GM21390 (cell line): Measurements from ENCODE around the gene HS6ST3.
A peak's percentile ranks its signal among the peaks of the same experiment; 100 is the strongest.

Experiments used
- ATAC-seq: cut with Tn5 transposase; IDR thresholded peaks from one replicate; pipeline ENCODE4 v1.9.1; 2021; ENCODE audit not compliant: unreplicated experiment

The HS6ST3 gene

GRCh38 chr13:96198038-96198437 is 108.1 kb downstream of the HS6ST3 start:
- ATAC-seq: no peak

GRCh38 chr13:96199315-96199714 is 109.4 kb downstream of the HS6ST3 start:
- ATAC-seq: no peak

DNA sequence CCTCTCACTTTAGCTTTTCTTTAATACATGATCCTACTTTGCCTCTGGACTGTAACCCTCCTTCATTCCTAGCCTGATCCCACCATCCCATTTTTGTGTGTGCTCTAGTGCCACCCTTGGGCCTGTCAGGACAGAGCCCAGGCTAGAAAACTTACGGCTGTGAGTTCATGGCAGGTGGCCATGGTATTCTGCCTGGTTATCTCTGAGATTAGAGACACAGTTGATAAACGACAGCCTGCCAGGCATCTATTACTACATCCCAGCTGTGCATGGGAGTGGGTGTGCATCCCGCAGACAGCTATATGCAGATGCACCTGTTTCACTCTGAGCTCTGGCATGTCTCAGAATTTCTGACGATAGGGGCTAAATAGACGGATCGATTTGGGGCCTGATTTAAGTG is 110.9 kb downstream of the HS6ST3 start:
- ATAC-seq: no peak

DNA sequence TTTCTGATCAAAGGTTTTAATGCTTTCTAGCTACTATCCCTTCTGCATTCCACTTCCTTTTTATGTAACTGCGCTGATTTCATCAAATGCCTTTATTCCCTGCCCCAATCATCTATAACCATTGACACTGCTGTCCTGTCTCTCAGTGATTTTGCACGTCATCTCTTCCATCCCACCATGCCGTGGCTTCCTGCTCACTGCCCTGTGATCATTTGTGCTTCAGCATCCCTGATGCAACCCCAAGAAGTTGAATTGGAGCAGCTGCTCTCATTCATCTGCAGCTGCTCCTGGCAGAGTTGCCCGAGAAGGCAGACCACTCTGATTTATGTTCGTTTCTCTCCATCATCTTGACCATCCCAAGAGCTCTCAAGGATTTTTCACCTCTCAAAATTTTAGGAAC is 112.4 kb downstream of the HS6ST3 start:
- ATAC-seq: no peak

GRCh38 chr13:96203471-96203870 is 113.6 kb downstream of the HS6ST3 start:
- no peak for ATAC-seq

GRCh38 chr13:96214824-96215445 is 125.0 kb downstream of the HS6ST3 start:
- ATAC-seq: no peak

- ATAC-seq: no peak
Observed at GRCh38 chr13:96216543-96216942, 126.6 kb downstream of the HS6ST3 start.

DNA sequence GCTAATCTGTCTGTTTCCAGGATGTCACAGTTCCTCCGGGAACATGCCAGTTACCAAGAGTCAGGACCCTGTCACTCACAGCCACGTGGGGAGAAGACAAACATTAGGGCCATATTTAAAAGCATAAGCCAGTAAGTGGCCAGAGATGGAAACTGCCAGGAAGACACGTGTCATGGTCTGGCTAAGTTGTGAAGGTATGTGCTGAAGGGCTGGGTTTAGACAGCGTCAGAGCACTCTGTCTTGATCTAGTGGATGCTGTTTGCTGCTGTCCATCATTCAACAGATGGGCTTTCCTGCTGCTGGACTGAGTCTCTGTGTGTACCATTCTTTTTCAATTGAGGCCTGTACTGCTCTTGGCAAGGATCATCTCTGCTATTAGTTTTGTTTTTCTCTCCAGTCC is 128.6 kb downstream of the HS6ST3 start:
- no peak for ATAC-seq

GRCh38 chr13:96221471-96221870 is 131.6 kb downstream of the HS6ST3 start:
- ATAC-seq: no peak

DNA sequence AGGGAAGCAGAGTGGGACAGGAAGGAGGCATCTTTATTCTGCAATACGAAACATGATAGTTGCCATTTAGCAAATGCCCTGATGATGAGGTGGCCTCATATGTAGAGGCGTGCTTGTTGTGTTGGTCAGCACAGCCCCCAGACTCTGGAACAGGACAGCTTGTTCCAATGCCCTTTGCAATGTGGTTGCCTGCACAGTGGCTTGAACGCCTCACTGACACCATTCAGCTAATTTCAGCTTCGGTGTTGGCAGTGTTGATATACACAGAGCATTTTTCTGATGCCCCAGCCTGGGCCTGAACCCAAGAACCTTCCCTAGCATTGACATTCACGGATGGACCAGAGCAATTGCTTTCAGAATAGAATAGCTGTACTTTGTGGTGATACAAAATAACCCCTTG is 133.3 kb downstream of the HS6ST3 start:
- no peak for ATAC-seq

GRCh38 chr13:96229356-96229755 is 139.4 kb downstream of the HS6ST3 start:
- ATAC-seq: peak; percentile 82

- ATAC-seq: no peak
Observed at GRCh38 chr13:96238241-96238640, 148.3 kb downstream of the HS6ST3 start.

- no peak for ATAC-seq
Observed at GRCh38 chr13:96238861-96239260, 149.0 kb downstream of the HS6ST3 start.

DNA sequence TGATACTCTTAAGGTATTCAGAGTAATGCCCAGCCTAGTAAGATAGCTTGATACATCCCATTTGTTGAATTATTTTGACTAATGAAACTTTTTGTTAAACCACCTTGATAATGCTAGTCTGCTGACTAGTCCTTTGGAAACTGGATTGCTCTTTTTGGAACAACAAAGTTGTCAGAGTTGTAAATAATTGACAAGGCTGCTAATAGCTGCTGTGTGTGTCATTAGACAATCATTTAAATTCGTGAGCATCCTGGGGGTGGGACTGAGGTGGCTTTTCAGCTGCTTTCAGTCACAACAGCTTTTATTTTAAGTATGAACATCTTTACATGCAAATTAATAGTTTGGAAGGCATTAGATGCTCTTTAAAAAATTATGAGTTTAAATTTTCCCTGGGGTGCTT is 153.5 kb downstream of the HS6ST3 start:
- no peak for ATAC-seq

DNA sequence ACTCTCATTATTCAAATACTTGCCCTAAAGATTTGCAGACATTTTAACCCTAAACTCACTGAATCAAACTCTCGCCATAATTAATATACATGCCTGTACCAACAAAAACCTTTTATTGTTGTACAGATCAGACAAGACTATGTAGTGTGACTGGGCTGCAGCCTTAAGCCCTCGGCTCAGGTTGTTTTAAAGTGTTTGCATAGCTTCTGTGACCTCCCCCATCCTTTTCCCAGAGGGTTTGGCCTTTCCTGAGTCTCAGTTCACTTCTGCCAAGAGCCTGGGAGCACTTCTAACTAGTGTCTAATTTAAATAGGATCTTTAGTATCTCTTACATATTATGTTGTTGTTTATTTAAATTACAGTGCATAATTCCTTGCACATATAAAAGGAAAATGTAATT is 158.2 kb downstream of the HS6ST3 start:
- ATAC-seq: no peak

GRCh38 chr13:96248996-96249395 is 159.1 kb downstream of the HS6ST3 start:
- no peak for ATAC-seq

DNA sequence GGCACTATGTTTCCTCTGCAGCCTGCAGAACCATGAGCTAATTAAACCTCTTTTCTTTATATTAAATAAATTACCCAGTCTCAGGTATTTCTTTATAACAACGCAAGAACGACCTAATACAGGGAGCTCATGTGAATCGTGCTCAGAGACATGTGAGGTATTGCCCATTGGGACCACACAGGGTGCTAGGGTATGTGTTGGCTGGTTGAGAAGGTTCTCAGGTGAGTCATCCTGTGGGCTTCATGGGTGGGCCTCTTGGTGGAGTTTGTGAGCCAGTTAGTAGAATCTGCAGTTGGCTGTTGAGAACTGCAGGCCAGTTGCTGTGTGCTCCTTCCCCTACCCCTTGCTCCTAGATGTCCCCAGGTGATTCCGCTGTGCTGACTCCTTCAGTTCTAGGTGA is 163.0 kb downstream of the HS6ST3 start:
- ATAC-seq: no peak

GRCh38 chr13:96273196-96273595 is 183.3 kb downstream of the HS6ST3 start:
- no peak for ATAC-seq

GRCh38 chr13:96274046-96274445 is 184.1 kb downstream of the HS6ST3 start:
- no peak for ATAC-seq

- no peak for ATAC-seq
Observed at GRCh38 chr13:96279904-96280303, 190.0 kb downstream of the HS6ST3 start.

DNA sequence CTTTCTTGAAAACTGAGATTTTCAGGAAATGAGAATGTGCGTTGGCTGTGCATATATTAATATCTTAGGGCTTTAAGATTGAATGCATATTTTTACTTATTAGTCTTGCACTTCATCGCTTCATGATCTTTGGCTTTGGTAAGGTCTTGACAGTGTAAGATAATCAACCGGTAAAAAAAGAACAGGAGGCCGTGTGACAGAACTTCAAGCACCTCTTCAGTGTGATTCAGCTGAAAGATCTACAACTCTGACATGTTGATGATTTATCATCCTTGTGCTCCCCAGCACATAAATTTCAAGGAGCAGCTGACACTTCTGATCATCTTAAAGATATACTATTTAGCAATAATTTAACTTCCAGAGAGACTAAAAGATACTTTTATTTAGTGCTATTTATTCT is 195.1 kb downstream of the HS6ST3 start:
- no peak for ATAC-seq

GRCh38 chr13:96285729-96286128 is 195.8 kb downstream of the HS6ST3 start:
- ATAC-seq: no peak
